Neural crest cell (in vitro differentiated cells): ENCODE data around the gene KERA. TPM values are rescaled to one million over a fixed set of nuclear protein-coding genes. Genes with fewer than 3 reads are reported as not detected.

ENCODE experiments used
- DNase-seq: peaks from one replicate; pipeline ENCODE4 v3.0.0; 2021; ENCODE audit warnings: low read depth, mixed read lengths, low spot score
- H3K27ac Mint-ChIP-seq: one replicate; pipeline ENCODE4 v1.8.0; 2021; ENCODE audit warnings: mild to moderate bottlenecking, mixed read lengths; ENCODE audit not compliant: unreplicated experiment
- H3K27me3 Mint-ChIP-seq: 2 replicates; pipeline ENCODE4 v1.8.0; 2021; ENCODE audit warnings: low read depth, mild to moderate bottlenecking, mixed read lengths
- H3K36me3 Mint-ChIP-seq: 2 replicates; pipeline ENCODE4 v1.8.0; 2021; ENCODE audit warnings: low read depth, mild to moderate bottlenecking, mixed read lengths
- H3K4me1 Mint-ChIP-seq: 2 replicates; pipeline ENCODE4 v1.8.0; 2021; ENCODE audit warnings: mixed read lengths
- H3K4me3 Mint-ChIP-seq: one replicate; pipeline ENCODE4 v1.8.0; 2021; ENCODE audit warnings: mild to moderate bottlenecking, mixed read lengths
- H3K9me3 Mint-ChIP-seq: 2 replicates; pipeline ENCODE4 v1.8.0; 2021; ENCODE audit warnings: mixed read lengths
- total RNA-seq: library from RNA; stranded (reverse); gene quantifications from 2 replicates; pipeline ENCODE4 v1.2.1, GENCODE V29; 2021
- TF ChIP-seq, protein P1 (sequence below): fragments of 200-600 bp; sonication (generic); conservative IDR thresholded peaks from 2 replicates; pipeline ENCODE4 v1.5.0; 2021; ENCODE audit warnings: antibody characterized with exemption, mild to moderate bottlenecking

The KERA gene
- total RNA-seq, 1 donor from 2014 or later: not detected

DNA sequence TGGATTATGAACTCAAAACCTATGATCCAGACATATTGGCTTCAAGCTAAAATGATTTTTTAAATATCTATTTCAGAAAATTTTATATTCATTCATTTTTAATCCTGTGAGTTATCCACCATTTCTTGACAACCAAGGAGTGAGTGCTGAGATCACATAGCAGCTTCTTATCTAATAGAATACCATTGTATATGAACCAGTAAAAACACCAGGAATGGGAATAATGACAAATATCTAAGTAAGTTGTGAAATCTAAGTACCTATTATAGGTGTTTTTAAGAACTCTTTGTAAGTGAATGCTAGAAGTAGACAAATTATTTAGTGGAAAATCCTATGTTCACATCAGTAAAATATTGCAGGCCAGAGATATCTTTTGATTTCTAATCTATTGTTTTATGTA lies 45.3 kb upstream of the KERA start:
- DNase-seq: no peak
- Mint-ChIP-seq H3K9me3 (no peaks in the 10 kb centered on the region), H3K4me3 (no peak overlapping the region), H3K36me3 (no peaks in the 10 kb centered on the region), H3K27ac (no peak overlapping the region), H3K4me1 (no peaks in the 10 kb centered on the region), H3K27me3 (no peaks in the 10 kb centered on the region)
- TF ChIP-seq, protein P1, sequence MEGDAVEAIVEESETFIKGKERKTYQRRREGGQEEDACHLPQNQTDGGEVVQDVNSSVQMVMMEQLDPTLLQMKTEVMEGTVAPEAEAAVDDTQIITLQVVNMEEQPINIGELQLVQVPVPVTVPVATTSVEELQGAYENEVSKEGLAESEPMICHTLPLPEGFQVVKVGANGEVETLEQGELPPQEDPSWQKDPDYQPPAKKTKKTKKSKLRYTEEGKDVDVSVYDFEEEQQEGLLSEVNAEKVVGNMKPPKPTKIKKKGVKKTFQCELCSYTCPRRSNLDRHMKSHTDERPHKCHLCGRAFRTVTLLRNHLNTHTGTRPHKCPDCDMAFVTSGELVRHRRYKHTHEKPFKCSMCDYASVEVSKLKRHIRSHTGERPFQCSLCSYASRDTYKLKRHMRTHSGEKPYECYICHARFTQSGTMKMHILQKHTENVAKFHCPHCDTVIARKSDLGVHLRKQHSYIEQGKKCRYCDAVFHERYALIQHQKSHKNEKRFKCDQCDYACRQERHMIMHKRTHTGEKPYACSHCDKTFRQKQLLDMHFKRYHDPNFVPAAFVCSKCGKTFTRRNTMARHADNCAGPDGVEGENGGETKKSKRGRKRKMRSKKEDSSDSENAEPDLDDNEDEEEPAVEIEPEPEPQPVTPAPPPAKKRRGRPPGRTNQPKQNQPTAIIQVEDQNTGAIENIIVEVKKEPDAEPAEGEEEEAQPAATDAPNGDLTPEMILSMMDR: no peak

DNA sequence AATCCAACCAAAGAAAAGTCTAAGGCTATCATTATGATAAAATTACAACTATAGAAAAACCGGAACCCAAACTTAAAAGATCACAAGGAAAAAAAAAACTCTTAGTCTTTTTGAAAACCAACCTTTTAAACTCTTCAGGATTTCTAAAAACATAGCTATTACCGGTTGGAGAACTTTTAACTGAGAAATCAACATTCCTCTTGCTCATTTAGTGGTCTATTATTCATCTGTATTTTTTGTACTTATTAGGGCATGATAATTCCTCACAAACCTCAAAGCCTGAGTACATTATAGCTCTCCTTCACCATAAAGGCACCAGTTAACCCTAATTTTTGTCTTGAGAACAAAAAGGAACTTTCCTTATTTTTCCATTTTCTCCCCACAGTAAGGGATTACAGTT lies 43.1 kb upstream of the KERA start:
- H3K9me3 Mint-ChIP-seq: no peaks in the 10 kb centered on the region
- H3K27ac Mint-ChIP-seq: no peak overlapping the region

DNA sequence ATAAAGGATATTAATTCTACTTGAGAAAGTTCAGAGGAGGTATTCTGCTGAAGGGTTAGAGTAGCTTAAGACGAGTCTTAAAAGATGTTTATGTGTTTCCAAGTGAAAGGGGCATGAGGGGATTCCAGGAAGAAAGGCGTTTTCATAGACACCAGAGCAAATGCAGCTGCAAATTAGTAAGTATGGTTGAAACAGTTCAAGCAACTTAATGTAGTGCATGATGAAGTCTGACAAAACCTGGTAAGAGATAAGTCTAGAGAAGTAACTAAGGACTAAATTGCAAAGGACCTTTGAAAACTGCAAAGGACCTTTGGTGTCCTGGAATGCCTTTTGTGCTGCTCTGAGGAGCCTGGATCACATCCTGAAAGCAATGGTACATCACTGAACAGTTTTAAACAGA lies 42.0 kb upstream of the KERA start:
- Mint-ChIP-seq H3K27me3 (no peaks in the 10 kb centered on the region), H3K27ac (no peak overlapping the region), H3K4me3 (no peak overlapping the region), H3K4me1 (no peaks in the 10 kb centered on the region), H3K9me3 (no peaks in the 10 kb centered on the region), H3K36me3 (no peaks in the 10 kb centered on the region)
- no peak for DNase-seq
- TF ChIP-seq, protein P1: no peak

More for the DNA sequence above, 43.1 kb upstream of the KERA start:
- Mint-ChIP-seq H3K36me3 (no peaks in the 10 kb centered on the region), H3K4me1 (no peaks in the 10 kb centered on the region), H3K27me3 (no peaks in the 10 kb centered on the region), H3K4me3 (no peak overlapping the region)
- TF ChIP-seq, protein P1: no peak
- no peak for DNase-seq

DNA sequence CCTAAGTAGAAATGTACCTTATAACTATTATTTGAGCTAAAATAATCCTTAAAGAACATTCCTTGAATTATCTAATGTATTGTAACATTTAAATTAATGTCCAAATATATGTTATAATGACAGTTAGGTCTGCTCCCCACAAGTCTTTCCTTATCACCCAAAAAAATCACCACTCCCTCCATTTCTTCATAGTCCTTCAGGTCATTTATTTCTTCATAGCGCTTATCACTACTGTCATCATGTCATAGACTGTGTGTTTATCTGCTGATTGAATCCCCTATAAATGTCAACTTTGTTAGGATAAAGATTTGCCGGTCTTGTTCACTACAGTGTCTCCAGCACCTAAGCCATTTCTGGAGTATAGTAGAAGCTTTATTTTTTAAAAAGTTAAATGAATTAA lies 41.5 kb upstream of the KERA start:
- Mint-ChIP-seq H3K9me3 (peaks cover 2% of the 10 kb centered on the region), H3K4me1 (no peaks in the 10 kb centered on the region), H3K4me3 (no peak overlapping the region)

DNA sequence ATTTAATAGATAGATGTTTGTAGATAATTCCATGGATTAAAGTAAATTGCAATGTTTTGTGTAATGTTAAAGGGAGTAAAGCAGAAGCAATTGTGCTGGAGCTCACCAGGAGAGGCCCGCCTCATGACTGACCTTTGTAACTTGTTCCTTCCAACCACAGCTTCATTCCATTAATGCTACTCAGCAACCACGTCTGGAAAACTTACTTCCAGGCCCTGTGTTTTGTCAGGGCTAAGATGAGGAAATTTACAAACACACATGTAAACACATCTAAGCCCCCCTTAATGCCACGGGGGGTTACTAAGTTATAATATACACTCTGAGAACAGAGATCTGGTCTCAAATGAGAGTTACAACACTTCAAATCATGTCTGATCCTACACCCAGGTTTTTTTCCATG lies 41.1 kb upstream of the KERA start:
- H3K36me3 Mint-ChIP-seq: no peaks in the 10 kb centered on the region
- no peaks in the 10 kb centered on the region for H3K27me3 Mint-ChIP-seq
- H3K9me3 Mint-ChIP-seq: peaks cover 4% of the 10 kb centered on the region
- H3K4me1 Mint-ChIP-seq: no peaks in the 10 kb centered on the region
- H3K27ac Mint-ChIP-seq: no peak overlapping the region
- no peak overlapping the region for H3K4me3 Mint-ChIP-seq
- TF ChIP-seq, protein P1: no peak
- DNase-seq: no peak

More for the DNA sequence above, 41.5 kb upstream of the KERA start:
- H3K36me3 Mint-ChIP-seq: no peaks in the 10 kb centered on the region
- TF ChIP-seq, protein P1: no peak
- no peak for DNase-seq
- H3K27me3 Mint-ChIP-seq: no peaks in the 10 kb centered on the region
- no peak overlapping the region for H3K27ac Mint-ChIP-seq

DNA sequence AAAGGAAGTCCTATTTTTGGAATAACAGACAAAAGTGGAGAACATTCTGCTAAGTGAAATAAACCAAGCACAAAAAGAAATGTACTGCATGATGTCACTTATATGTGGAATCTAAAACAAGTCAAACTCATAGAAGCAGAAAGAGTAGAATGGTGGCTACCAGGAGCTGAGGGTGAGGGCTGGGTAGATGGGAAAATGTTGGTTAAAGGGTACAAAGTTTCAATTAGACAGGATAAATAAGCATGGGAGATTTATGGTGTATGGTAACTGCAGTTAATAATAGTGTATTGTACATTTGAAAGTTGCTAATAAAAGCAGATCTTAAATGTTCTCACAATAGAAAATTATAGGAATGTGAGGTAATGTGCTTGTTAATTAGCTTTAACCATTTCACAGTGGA lies 40.6 kb upstream of the KERA start:
- H3K36me3 Mint-ChIP-seq: no peaks in the 10 kb centered on the region
- no peak for DNase-seq
- H3K4me3 Mint-ChIP-seq: no peak overlapping the region
- no peaks in the 10 kb centered on the region for H3K4me1 Mint-ChIP-seq
- H3K27ac Mint-ChIP-seq: no peak overlapping the region
- H3K9me3 Mint-ChIP-seq: peaks cover 4% of the 10 kb centered on the region
- TF ChIP-seq, protein P1: no peak
- no peaks in the 10 kb centered on the region for H3K27me3 Mint-ChIP-seq
